ENCODE results near the gene LSMEM2.

- no peak for TF ChIP-seq POLR2A (IDR thresholded peaks at IDR 0.05)
- TF ChIP-seq CTCF (IDR thresholded peaks at IDR 0.05), result no peak
- TF ChIP-seq EP300 (IDR thresholded peaks at IDR 0.05), result no peak
These were observed 49.4 kb upstream of the LSMEM2 start for GRCh38 chr3:50229490-50229889.
